ENCODE data around the gene HDAC11. TPM values are rescaled to one million over a fixed set of nuclear protein-coding genes. Genes with fewer than 3 reads are reported as not detected.

Gene HDAC11
- total and polyA plus RNA-seq, 10 of the 15 experiments (the other 5 are each of a cell fraction or from before 2014, with no cell fraction given) = 0.04 to 0.76 (median 0.22) TPM; not detected in 1

Small RNA genes within 50 kb of the gene (small RNA-seq; reads per million reads assigned to genes)
- not detected for gene AC027124.2

Other genes starting within 250 kb of the HDAC11 start
- 74.0 and 91.2 TPM in 2 replicates for gene NUP210, start 60.0 kb upstream of the HDAC11 start, total RNA-seq (2014; rRNA removed)
- 32.8 and 34.4 TPM in 2 replicates for gene NUP210, start 60.0 kb upstream of the HDAC11 start, total RNA-seq (2014; rRNA removed; fragmentation: Illumina TruSeq; extraction: Trizol)
- gene NUP210, start 60.0 kb upstream of the HDAC11 start, total RNA-seq (2021) = 144 and 150 TPM in 2 replicates
- 26.4 and 75.9 TPM in 2 replicates for gene NUP210, start 60.0 kb upstream of the HDAC11 start, polyA plus RNA-seq (2011; rRNA removed)
- 42.3 and 76.1 TPM in 2 replicates for gene NUP210, start 60.0 kb upstream of the HDAC11 start, polyA plus RNA-seq (2014; fragmentation: Illumina TruSeq; extraction: Trizol)
- gene NUP210, start 60.0 kb upstream of the HDAC11 start, polyA plus RNA-seq (2014; fragmentation: Nextera tagmentation; extraction: Ambion mirVana) = 1 to 10 TPM; 2.9 to 3.1 TPM
- gene NUP210, start 60.0 kb upstream of the HDAC11 start, polyA plus RNA-seq (2014; rRNA removed) = 73.4 and 91.4 TPM in 2 replicates
- gene NUP210, start 60.0 kb upstream of the HDAC11 start, polyA plus RNA-seq (2016; fragmentation: Nextera tagmentation; extraction: Ambion mirVana) = 10 to 100 TPM; 78.7 to 83.8 TPM
- gene FBLN2, start 68.8 kb downstream of the HDAC11 start, total RNA-seq (2014; rRNA removed) = 0.11 TPM in 2 replicates
- gene FBLN2, start 68.8 kb downstream of the HDAC11 start, total RNA-seq (2014; rRNA removed; fragmentation: Illumina TruSeq; extraction: Trizol) = 0.13 TPM in 1 of 2 replicates, not detected in the other
- 0.27 and 0.41 TPM in 2 replicates for gene FBLN2, start 68.8 kb downstream of the HDAC11 start, total RNA-seq (2021)
- 0.03 and 0.04 TPM in 2 replicates for gene FBLN2, start 68.8 kb downstream of the HDAC11 start, polyA plus RNA-seq (2011; rRNA removed)
- 0.10 TPM in 1 of 2 replicates, not detected in the other for gene FBLN2, start 68.8 kb downstream of the HDAC11 start, polyA plus RNA-seq (2014; fragmentation: Illumina TruSeq; extraction: Trizol)
- not detected for gene FBLN2, start 68.8 kb downstream of the HDAC11 start, polyA plus RNA-seq (2014; fragmentation: Nextera tagmentation; extraction: Ambion mirVana)
- 0.22 and 0.37 TPM in 2 replicates for gene FBLN2, start 68.8 kb downstream of the HDAC11 start, polyA plus RNA-seq (2014; rRNA removed)
- gene FBLN2, start 68.8 kb downstream of the HDAC11 start, polyA plus RNA-seq (2016; fragmentation: Nextera tagmentation; extraction: Ambion mirVana) = under 1 TPM; 0.03 to 0.39 TPM